WTC11 (cell line): Measurements from ENCODE around the gene METTL6. TPM values are rescaled to one million over a fixed set of nuclear protein-coding genes. Genes with fewer than 3 reads are reported as not detected.
"Not testable (repeated sequence)": the region's sequence is repeated elsewhere in the genome, so short reads cannot be mapped to it uniquely, and the experiment has no call there.

Source experiments
- ATAC-seq: fragments of 200-7000 bp; cut with Tn5 transposase; 2 replicates; pipeline ENCODE4 v1.10.0; 2021; ENCODE audit warnings: mild to moderate bottlenecking, moderate library complexity
- CTCF ChIA-PET: fragments of 300-600 bp; sonication (Branson Sonifier 250); formaldehyde crosslinking; loops from one replicate; lab custom pipeline; 2021; ENCODE audit warnings: antibody characterized with exemption; lab: Charles Lee
- POLR2A ChIA-PET: fragments of 350-600 bp; sonication (Branson Sonifier 250); formaldehyde crosslinking; loops from one replicate; lab custom pipeline; 2021; ENCODE audit warnings: antibody characterized with exemption; lab: Charles Lee
- DNase-seq: peaks from one replicate; pipeline ENCODE4 v3.0.0; 2021; ENCODE audit warnings: low spot score
- H3K27ac Mint-ChIP-seq: 2 replicates; pipeline ENCODE4 v1.8.0; 2021; ENCODE audit warnings: mixed read lengths
- H3K27me3 Mint-ChIP-seq: 2 replicates; pipeline ENCODE4 v1.8.0; 2021; ENCODE audit warnings: low read depth, mild to moderate bottlenecking, moderate library complexity, mixed read lengths
- H3K36me3 Mint-ChIP-seq: 2 replicates; pipeline ENCODE4 v1.8.0; 2021; ENCODE audit warnings: mixed read lengths
- H3K4me1 Mint-ChIP-seq: 2 replicates; pipeline ENCODE4 v1.8.0; 2022; ENCODE audit warnings: mixed read lengths
- H3K4me3 Mint-ChIP-seq: 2 replicates; pipeline ENCODE4 v1.8.0; 2021; ENCODE audit warnings: mild to moderate bottlenecking, moderate library complexity, mixed read lengths
- H3K9me3 Mint-ChIP-seq: 2 replicates; pipeline ENCODE4 v1.8.0; 2021; ENCODE audit warnings: mixed read lengths
- EMX1 ChIP-seq: fragments of 250-450 bp; sonication (Bioruptor Pico); IDR thresholded peaks from 2 replicates; pipeline ENCODE4 v1.8.0; 2021; ENCODE audit warnings: mild to moderate bottlenecking
- FOXP1 ChIP-seq: sonication (generic); formaldehyde crosslinking; IDR thresholded peaks from 2 replicates; pipeline ENCODE4 v1.8.0; 2022; ENCODE audit warnings: missing genetic modification reagents, mild to moderate bottlenecking, moderate library complexity, borderline replicate concordance
- GTF2I ChIP-seq: fragments of 250-450 bp; sonication (Bioruptor Pico); conservative IDR thresholded peaks from 2 replicates; pipeline ENCODE4 v1.4.0; 2021; ENCODE audit warnings: mild to moderate bottlenecking
- MLX ChIP-seq: sonication (generic); formaldehyde crosslinking; IDR thresholded peaks from 2 replicates; pipeline ENCODE4 v1.8.1; 2023; ENCODE audit warnings: mild to moderate bottlenecking, missing genetic modification reagents, moderate library complexity
- NFATC4 ChIP-seq: fragments of 250-450 bp; sonication (Bioruptor Pico); IDR thresholded peaks from 2 replicates; pipeline ENCODE4 v1.9.0; 2021; ENCODE audit warnings: mild to moderate bottlenecking
- RORB ChIP-seq: fragments of 250-450 bp; sonication (Bioruptor Pico); IDR thresholded peaks from 2 replicates; pipeline ENCODE4 v1.9.0; 2021; ENCODE audit warnings: mild to moderate bottlenecking
- SOX15 ChIP-seq: fragments of 250-450 bp; sonication (Bioruptor Pico); IDR thresholded peaks from 2 replicates; pipeline ENCODE4 v1.9.0; 2021; ENCODE audit warnings: mild to moderate bottlenecking
- TCF7 ChIP-seq: sonication (generic); formaldehyde crosslinking; IDR thresholded peaks from 2 replicates; pipeline ENCODE4 v1.8.0; 2022; ENCODE audit warnings: mild to moderate bottlenecking, low read depth, missing genetic modification reagents, moderate library complexity
- TP53 ChIP-seq: sonication (generic); formaldehyde crosslinking; IDR thresholded peaks from 2 replicates; pipeline ENCODE4 v1.8.1; 2023; ENCODE audit warnings: mild to moderate bottlenecking, missing genetic modification reagents
- USF1 ChIP-seq: sonication (generic); formaldehyde crosslinking; IDR thresholded peaks from 2 replicates; pipeline ENCODE4 v1.8.0; 2022; ENCODE audit warnings: mild to moderate bottlenecking, missing genetic modification reagents
- ZNF121 ChIP-seq: sonication (generic); formaldehyde crosslinking; IDR thresholded peaks from 2 replicates; pipeline ENCODE4 v1.8.0; 2023; ENCODE audit warnings: missing genetic modification reagents
- ZNF263 ChIP-seq: sonication (generic); formaldehyde crosslinking; IDR thresholded peaks from 2 replicates; pipeline ENCODE4 v1.8.1; 2022; ENCODE audit warnings: low read depth, mild to moderate bottlenecking, moderate library complexity, missing genetic modification reagents
- ZNF416 ChIP-seq: fragments of 250-450 bp; sonication (Bioruptor Pico); IDR thresholded peaks from 2 replicates; pipeline ENCODE4 v1.9.0; 2021; ENCODE audit warnings: mild to moderate bottlenecking, inconsistent platforms
- total RNA-seq: library from RNA; stranded (reverse); gene quantifications from 3 replicates; pipeline ENCODE4 v1.2.3, GENCODE V29; 2021
- TF ChIP-seq, protein P1 (sequence below): sonication (generic); formaldehyde crosslinking; IDR thresholded peaks from 2 replicates; pipeline ENCODE4 v1.8.0; 2022; ENCODE audit warnings: mild to moderate bottlenecking, missing genetic modification reagents
- TF ChIP-seq, protein P2 (sequence below): sonication (generic); formaldehyde crosslinking; IDR thresholded peaks from 2 replicates; pipeline ENCODE4 v1.8.0; 2022; ENCODE audit warnings: missing genetic modification reagents

Gene METTL6
- total RNA-seq, 1 experiment from 2014 or later = 13.7 TPM

GRCh38 chr3:15387735-15388134 lies 39.6 kb downstream of the METTL6 start:
- no peak for DNase-seq
- no peak for TF ChIP-seq GTF2I (CRISPR knock-in tag)
- no peak for ATAC-seq
- Mint-ChIP-seq H3K27ac (no peak overlapping the region), H3K4me1 (no peaks in the 10 kb centered on the region), H3K27me3 (peaks cover 7% of the 10 kb centered on the region), H3K36me3 (peaks cover 6% of the 10 kb centered on the region; the same call in 1 of the 2 replicates), H3K4me3 (no peak overlapping the region), H3K9me3 (peaks cover 23% of the 10 kb centered on the region)
- ChIA-PET POLR2A (no interaction called here), CTCF (interaction anchor here (1.2 kb wide), 1 partner anchor 120 kb away, joined by 5 read pairs; no protein-coding TSS in a partner anchor)

GRCh38 chr3:15387171-15387581 lies 40.2 kb downstream of the METTL6 start:
- ChIA-PET POLR2A (no interaction called here), CTCF (interaction anchor here (1.2 kb wide), 1 partner anchor 119 kb away, joined by 5 read pairs; no protein-coding TSS in a partner anchor)
- H3K36me3 Mint-ChIP-seq = peaks cover 6% of the 10 kb centered on the region; the same call in 1 of the 2 replicates
- no peak for TF ChIP-seq NFATC4 (CRISPR knock-in tag)
- TF ChIP-seq TCF7 (CRISPR knock-in tag) = no peak
- no peak for TF ChIP-seq RORB (CRISPR knock-in tag)
- TF ChIP-seq ZNF121 (CRISPR knock-in tag) = no peak
- H3K27ac Mint-ChIP-seq = no peak overlapping the region
- H3K27me3 Mint-ChIP-seq = peaks cover 6% of the 10 kb centered on the region; the same call in 1 of the 2 replicates
- DNase-seq (no peak), ATAC-seq (no peak)
- no peak overlapping the region for H3K4me3 Mint-ChIP-seq
- no peaks in the 10 kb centered on the region for H3K4me1 Mint-ChIP-seq
- peaks cover 23% of the 10 kb centered on the region for H3K9me3 Mint-ChIP-seq

- H3K36me3 Mint-ChIP-seq, ATAC-seq, H3K27ac Mint-ChIP-seq, H3K27me3 Mint-ChIP-seq, DNase-seq, POLR2A ChIA-PET, H3K4me1 Mint-ChIP-seq, H3K4me3 Mint-ChIP-seq: not testable (repeated sequence)
- CTCF ChIA-PET = interaction anchor here (1.2 kb wide), 1 partner anchor 119 kb away, joined by 5 read pairs; no protein-coding TSS in a partner anchor
- H3K9me3 Mint-ChIP-seq = peaks cover 23% of the 10 kb centered on the region
These were observed 40.7 kb downstream of the METTL6 start for GRCh38 chr3:15386654-15386955.

DNA sequence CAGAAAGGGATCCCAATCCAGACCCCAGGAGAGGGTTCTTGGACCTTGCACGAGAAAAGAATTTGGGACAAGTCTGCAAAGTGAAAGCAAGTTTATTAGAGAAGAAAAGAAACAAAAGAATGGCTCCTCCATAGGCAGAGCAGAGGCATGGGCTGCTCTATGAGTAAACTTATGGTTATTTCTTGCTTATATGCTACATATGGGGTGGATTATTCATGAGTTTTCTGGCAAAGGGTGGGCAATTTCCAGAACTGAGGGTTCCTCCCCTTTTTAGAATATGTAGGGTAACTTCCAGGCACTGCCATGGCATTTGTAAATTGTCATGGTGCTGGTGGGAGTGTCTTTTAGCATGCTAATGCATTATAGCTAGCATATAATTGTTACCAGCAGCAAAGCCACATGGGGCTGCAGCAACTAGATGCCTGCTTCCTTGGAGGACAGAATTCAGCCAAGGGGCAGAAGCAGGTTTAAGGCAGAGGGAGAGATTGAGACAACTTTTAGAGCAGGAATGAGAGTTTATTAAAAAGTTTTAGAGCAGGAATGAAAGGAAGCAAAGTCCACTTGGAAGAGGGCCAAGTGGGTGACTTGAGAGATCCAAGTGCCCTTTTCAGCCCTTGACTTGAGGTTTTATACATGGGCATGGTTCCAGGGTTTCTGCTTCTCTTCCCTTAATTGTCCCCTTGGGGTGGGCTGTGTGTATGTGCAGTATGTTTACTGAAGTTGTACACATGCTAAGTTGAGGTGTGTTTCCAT lies 41.3 kb downstream of the METTL6 start:
- Mint-ChIP-seq H3K27ac (no peak overlapping the region), H3K4me3 (no peak overlapping the region), H3K9me3 (peaks cover 23% of the 10 kb centered on the region), H3K27me3 (peaks cover 6% of the 10 kb centered on the region; the same call in 1 of the 2 replicates), H3K4me1 (no peaks in the 10 kb centered on the region), H3K36me3 (peaks cover 6% of the 10 kb centered on the region; the same call in 1 of the 2 replicates)
- ChIA-PET CTCF (no interaction called here), POLR2A (no interaction called here)
- no peak for DNase-seq
- ATAC-seq = no peak
- TF ChIP-seq MLX (CRISPR knock-in tag) = no peak

DNA sequence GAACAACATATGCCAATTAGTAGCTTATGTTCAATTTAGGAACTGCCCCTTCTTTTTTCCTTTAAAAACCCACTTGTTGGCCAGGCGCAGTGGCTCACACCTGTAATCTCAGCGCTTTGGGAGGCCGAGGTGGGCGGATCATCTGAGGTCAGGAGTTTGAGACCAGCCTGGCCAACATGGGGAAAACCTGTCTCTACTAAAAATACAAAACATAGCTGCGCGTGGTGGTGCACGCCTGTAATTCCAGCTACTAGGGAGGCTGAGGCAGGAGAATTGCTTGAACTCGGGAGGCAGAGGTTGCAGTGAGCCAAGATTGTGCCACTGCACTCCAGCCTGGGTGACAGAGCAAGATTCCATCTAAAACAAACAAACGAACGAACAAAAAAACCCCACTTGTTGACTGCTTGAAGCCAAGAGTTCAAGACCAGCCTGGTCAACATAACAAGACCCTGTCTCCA lies 42.1 kb downstream of the METTL6 start:
- POLR2A ChIA-PET, DNase-seq, H3K36me3 Mint-ChIP-seq, ATAC-seq, CTCF ChIA-PET, H3K27ac Mint-ChIP-seq, H3K27me3 Mint-ChIP-seq, H3K4me3 Mint-ChIP-seq, H3K4me1 Mint-ChIP-seq: not testable (repeated sequence)
- peaks cover 19% of the 10 kb centered on the region for H3K9me3 Mint-ChIP-seq

DNA sequence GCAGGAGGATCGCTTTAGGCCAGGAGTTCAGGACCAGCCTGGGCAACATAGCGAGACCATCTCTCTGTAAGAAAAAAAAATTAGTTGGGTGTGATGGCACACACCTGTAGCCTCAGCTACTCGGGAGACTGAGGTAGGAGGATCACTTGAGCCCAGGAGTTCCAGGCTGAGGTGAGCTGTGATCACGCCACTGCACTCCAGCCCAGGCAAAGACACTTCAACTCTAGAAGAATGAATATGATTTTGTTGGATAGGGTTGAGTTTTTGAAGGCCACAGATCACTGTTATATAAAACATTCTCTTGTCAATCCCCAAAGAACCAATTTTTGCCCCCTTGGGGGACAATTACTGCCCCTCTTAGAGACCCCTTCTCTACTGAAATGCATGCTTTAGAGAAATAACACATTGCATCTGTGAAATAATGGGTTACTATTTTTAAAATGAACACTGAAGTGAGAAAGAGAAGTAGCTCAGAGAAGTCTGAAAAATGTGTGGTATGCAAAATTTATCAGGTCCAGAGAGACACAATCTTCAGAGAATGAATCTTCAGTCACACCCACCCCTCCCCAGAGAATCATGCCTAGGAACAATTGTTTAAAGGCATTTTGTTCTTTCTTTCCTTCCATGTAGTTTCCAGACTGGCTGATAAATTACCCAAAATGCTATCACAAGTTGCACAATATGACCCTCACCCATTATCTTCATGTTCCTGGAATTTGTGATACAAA lies 42.7 kb downstream of the METTL6 start:
- ChIA-PET POLR2A (interaction anchor here (0.6 to 0.7 kb wide), 2 partner anchors 24 to 1617 kb away, joined by 3 to 4 read pairs; no protein-coding TSS in a partner anchor), CTCF (no interaction called here)
- Mint-ChIP-seq H3K4me1 (no peaks in the 10 kb centered on the region), H3K27ac (no peak overlapping the region), H3K4me3 (no peak overlapping the region), H3K9me3 (peaks cover 19% of the 10 kb centered on the region), H3K36me3 (peaks cover 6% of the 10 kb centered on the region; the same call in 1 of the 2 replicates), H3K27me3 (peaks cover 6% of the 10 kb centered on the region; the same call in 1 of the 2 replicates)
- DNase-seq (no peak), ATAC-seq (no peak)
- TF ChIP-seq ZNF416 (no peak), EMX1 (no peak), SOX15 (CRISPR knock-in tag) (no peak), ZNF263 (no peak), FOXP1 (CRISPR knock-in tag) (no peak), USF1 (CRISPR knock-in tag) (no peak), TP53 (CRISPR knock-in tag) (no peak), TCF7 (CRISPR knock-in tag) (no peak)
- TF ChIP-seq, protein P1, sequence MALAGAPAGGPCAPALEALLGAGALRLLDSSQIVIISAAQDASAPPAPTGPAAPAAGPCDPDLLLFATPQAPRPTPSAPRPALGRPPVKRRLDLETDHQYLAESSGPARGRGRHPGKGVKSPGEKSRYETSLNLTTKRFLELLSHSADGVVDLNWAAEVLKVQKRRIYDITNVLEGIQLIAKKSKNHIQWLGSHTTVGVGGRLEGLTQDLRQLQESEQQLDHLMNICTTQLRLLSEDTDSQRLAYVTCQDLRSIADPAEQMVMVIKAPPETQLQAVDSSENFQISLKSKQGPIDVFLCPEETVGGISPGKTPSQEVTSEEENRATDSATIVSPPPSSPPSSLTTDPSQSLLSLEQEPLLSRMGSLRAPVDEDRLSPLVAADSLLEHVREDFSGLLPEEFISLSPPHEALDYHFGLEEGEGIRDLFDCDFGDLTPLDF (CRISPR knock-in tag) = no peak
- TF ChIP-seq, protein P2, sequence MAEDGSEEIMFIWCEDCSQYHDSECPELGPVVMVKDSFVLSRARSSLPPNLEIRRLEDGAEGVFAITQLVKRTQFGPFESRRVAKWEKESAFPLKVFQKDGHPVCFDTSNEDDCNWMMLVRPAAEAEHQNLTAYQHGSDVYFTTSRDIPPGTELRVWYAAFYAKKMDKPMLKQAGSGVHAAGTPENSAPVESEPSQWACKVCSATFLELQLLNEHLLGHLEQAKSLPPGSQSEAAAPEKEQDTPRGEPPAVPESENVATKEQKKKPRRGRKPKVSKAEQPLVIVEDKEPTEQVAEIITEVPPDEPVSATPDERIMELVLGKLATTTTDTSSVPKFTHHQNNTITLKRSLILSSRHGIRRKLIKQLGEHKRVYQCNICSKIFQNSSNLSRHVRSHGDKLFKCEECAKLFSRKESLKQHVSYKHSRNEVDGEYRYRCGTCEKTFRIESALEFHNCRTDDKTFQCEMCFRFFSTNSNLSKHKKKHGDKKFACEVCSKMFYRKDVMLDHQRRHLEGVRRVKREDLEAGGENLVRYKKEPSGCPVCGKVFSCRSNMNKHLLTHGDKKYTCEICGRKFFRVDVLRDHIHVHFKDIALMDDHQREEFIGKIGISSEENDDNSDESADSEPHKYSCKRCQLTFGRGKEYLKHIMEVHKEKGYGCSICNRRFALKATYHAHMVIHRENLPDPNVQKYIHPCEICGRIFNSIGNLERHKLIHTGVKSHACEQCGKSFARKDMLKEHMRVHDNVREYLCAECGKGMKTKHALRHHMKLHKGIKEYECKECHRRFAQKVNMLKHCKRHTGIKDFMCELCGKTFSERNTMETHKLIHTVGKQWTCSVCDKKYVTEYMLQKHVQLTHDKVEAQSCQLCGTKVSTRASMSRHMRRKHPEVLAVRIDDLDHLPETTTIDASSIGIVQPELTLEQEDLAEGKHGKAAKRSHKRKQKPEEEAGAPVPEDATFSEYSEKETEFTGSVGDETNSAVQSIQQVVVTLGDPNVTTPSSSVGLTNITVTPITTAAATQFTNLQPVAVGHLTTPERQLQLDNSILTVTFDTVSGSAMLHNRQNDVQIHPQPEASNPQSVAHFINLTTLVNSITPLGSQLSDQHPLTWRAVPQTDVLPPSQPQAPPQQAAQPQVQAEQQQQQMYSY (CRISPR knock-in tag) = no peak
